Fibroblast of the conjunctiva (primary cell): ENCODE results near the gene P4HTM.

ENCODE experiments used
- DNase-seq: peaks from one replicate; pipeline ENCODE4 v3.0.0-alpha.2; 2010; ENCODE audit warnings: low read depth

The P4HTM gene

DNA sequence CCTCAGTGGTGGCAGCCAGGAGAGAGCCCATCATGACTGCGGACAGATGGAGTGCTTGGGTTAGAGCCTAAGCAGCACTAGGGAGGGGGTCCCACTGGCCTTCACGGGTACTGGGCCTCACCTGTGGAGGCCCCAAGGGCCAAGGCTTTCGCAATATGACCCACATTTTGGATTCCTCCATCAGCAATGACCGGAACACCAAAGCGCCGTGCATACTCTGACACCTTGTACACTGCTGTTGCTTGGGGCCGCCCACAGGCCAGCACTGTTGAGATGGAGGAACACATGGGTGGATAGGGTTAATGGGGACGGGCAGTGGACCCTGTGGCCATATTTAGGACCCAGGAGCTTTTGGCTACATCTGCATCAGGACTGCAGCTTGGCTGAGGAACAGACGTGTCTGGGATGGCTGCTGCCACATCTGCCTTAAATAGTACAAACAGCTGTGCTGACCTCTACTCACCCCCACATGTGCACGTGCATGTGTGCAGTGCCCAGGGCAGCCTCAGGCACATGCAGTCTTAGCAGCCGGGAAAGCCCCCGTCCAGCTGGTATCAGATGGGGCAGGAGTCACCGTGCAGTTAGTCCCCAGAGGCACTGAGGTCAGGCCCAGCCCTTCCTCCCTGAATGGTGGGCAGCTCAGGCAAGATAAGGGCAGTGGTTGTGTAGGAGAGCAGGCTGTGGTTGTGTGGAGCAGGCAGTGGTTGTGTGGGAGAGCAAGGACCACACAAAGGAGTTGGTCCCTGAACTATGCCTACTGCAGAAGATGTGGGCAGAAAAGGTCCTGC, 35.2 kb downstream of the P4HTM start:
- no peak for DNase-seq

DNA sequence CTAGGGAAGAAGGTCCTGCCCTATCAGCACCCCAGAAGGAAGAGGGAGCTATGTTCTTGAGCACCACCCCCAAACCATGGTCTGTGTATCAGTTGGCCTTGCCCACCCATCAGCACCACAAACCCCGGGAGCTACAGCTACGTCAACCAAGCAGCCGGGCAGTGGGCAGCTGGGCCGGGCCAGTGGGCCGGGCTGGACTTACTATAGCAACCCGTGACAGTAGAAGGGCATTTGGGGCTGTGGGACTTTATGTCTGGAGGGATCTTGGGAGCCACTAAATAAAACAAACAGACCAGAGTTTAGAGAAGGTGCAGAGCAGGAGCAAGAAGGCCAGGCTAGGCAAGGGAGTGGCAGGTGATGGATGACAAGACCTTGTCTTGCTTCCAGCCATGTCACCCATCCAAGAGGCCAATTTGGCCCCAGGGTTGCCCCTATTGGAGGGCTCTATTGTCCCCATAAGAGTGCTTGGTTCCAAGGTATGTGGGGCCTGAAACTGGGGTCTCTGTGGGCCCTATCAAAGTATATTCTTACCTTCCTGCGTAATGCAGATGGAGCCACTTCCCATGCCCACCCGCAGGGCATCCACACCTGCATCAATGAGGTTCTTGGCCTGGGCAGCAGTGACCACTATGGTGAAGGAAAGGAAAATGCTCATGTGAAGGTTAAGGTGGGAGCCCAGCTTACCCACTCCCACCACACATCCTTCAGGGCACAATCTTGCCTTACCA, 35.9 kb downstream of the P4HTM start:
- DNase-seq: no peak

DNA sequence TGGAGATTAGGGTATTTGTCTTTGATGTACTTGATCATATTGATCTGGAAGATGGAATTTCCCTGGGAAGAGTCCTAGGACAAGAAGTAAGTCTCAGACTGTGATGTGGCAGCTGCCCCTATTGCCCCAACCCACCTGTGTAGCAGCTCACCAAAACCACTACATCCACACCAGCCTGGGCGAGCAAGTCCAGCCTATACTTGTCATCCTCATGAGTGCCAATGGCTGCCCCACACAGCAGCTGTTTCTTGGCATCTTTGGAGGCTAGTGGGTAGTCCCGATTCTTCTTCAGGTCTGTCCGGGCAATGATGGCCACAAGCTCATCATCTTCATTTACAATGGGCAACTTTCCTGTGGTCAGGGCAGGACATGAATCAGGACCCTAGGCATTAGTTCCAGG, 36.5 kb downstream of the P4HTM start:
- DNase-seq: no peak

DNA sequence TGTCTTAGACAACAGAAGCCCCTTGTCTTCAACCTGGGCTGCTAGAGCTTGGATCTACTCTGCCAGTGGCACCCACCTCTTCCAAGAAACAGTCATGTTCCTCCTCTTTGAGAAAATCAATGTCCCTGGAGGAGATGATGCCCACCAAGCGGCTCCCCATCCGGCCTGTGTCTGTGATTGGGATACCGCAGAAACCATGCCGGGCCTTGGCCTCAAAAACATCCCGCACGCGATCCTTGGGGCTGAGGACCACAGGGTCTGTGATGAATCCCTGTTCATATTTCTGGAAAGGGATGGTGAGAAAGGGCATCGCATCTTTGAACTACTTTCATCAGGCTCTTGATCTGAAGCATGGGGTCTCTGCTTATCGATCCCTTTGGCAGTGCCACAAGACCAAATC, 37.6 kb downstream of the P4HTM start:
- DNase-seq: no peak

DNA sequence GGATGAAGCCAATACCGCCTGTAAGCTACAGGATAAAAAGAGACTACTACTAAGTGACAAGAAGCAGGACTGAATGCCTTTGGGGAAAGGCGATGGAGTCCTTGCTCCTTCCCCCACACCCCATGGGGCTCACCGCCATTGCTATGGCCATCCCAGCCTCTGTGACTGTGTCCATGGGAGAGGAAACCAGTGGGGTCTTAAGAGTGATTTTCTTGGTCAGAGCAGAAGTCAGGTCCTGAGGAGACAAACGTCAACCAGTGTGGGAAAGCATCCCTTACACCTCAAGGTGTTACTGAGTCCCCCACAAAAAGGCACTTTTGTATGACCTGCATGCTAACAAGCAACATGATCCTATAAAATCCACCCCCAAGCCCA, 38.2 kb downstream of the P4HTM start:
- DNase-seq: no peak

DNA sequence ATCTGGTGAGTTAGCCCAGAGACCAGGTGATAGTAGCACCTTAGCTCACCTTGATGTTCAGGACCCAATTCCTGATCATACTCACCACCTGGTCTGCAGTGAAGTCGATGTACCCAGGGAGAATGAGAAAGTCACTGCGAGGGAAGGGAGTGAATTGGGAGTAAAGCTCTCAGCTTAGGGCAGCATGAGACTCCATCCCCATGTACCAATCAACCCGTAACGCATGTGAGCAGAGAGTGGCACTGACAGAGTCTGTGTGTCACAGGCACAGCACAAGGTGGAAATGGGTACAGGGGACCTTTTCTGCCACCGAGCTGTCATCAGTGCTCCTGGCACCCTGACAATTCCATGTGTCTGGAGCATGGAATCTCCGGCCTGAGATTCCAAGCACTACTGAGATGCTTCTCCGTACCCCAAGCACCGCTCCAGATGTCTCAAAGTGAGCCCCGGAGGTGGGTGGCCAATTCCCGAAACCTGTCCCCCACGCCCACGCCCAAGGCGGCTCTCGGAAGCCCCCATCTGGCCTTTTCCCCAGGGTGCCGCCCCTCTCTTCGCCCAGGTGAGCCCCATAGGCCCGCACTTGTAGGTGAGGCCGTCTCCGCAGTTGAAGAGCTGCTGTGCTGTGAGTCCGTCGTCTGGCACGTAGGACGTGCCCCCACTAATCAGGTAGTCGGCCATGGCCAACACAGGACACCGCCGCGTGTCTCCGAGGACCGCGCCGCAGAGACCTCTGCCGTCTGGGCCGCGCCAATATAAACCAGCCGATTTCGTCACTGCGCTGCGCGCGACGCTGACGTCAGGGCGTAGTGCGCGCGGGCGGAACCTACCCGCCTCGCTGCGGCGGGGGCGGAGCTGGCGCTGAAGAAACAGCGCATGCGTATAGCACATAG, 38.9 kb downstream of the P4HTM start, which contains the start of gene IMPDH2:
Gene IMPDH2 (minus strand): TSS at position 726 of the 890 bp plus-strand sequence. CDS start 48 bp downstream, at position 678.
- DNase-seq: peak; percentile 86

DNA sequence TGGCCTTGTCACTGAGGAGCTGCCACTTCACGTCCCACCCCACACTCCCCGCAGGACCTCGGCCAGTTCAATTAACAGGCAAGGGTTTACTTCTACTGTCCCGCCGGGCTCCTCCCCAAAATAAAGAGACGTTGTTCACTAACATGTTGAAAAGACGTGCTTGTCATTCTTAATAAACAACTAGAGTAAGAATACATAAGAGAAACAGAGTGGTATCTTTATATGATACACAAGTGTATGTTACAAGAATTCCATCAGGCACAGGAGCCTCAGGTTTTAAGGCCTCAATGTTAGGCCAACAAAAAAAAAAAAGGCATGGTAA, 39.5 kb downstream of the P4HTM start:
- no peak for DNase-seq

DNA sequence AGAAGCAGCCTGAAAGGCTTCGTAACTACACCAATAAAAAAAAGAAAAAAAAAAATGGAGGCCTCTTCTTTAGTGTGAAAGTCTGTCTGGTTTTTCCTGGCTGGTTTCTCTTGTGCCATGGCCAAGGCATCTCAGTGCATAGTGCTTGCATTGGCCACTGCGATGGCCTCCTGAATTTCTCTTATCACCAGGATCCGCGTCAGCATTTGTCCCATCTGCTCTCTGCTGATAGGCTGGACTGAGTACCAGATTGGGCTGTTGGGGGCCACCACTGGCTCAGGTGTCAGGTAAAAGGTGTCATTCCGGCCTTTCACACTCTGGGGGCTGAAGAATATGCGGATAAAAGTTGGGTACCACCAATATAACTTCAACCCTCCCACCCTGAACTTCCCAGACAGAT, 40.3 kb downstream of the P4HTM start:
- no peak for DNase-seq

DNA sequence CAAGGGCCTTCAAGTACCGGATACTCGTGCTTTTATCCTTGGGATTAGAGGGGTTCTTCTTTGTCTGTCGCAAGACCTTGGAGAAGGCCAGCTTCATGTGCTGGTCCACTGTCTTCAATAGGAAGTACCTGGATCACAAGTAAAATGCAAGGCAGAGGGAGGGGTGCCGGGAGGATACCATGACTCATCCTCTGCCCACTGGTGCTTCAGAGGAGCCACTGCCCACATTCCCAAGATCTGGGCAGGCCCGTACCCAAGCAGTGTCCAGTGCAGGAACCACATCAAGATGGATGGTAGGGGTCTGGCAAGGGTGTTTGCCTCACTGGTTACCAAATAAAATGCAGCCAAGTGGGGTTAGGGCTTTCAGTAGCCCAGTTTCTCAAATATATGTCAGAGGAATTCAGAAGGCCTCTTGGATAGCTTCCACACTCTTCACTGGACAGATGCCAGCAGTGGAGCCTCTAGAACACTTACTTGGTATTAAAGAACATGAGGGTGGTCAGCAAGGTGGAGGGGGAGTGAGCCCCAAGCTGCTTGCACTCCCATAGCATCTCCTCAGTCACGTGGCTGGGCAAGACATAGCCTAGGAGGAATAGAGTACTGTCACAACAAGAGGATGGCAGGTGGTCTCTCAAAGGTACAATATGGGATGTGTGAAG, 42.7 kb downstream of the P4HTM start:
- DNase-seq: no peak

DNA sequence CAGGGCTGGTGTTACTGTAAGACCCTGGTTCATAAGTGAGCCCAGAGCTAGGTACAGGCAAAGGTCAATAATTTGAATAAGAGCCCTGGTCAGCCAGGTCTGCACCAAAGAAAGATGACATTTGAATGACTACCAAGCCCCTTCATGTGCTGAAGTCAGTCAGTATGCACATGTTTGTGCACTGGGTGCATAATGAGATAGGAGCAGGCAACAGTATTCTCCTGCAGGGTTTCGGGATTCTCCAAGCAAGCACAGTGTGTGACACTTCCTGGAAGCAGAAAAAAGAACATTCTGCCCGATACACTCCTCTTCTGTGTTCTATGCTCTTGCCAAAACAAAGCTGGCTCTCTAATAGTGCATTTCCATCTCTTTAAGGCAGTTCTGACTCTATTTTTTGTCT, 44.6 kb downstream of the P4HTM start:
- DNase-seq: no peak

DNA sequence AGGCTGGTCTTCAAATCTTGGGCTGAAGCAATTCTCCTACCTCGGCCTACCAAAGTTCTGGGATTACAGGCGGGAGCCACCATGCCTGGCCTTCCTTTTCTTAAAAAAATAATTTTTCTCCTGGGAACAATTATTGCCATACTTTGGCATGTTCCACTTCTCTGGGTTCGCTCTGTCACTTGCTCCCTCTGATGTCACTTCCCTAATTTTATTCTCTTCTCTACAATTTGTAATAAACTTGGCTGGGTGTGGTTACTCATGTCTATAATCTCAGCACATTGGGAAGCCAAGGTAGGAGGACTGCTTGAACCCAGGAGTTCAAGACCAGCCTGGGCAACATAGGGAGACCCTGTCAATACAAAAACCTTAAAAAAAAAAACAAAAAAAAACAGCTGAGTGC, 45.2 kb downstream of the P4HTM start:
- no peak for DNase-seq

DNA sequence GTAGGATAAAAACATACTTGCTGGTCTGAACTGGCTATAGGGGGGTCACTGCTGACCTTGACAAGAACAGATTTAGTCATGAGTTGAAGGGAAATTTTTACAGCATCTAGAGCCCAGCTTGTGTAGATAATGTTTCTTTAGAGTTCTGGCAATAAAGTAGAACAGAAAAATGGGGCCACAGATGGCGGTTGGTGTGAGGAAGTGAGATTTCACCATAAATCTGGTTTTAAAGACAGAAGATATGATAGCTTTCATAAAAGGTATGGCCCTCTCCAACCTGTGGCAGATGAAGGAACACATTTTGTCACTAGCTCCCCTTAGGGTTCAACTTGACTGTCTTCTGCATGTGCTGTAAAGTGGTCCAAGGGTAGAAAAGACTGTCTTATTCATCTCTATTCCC, 63.5 kb downstream of the P4HTM start:
- DNase-seq: no peak

DNA sequence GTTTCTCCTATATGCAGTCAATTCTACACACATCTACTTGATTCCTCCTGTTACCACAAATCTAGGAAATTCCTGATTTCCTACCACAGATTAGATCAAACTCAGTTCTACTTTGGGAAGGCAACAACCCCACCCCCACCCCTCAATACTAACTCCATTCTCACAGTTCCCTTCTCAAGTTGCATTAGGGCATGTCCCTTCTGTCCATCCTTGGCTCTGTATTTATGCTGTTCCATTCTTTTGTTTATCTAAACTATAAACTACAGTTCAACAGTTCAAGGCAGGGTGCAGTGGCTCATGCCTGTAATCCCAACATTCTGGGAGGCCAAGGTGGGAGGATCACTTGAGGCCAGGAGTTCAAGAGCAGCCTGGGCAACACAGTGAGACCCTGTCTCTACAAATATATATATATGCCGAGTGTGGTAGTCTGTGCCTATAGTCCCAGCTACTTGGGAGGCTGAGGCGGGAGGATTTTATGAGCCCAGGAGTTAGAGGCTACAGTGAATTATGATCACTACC, 64.4 kb downstream of the P4HTM start:
- no peak for DNase-seq
